ENCODE measurements around the gene SMTNL1. TPM values are rescaled to one million over a fixed set of nuclear protein-coding genes. Genes with fewer than 3 reads are reported as not detected.
A peak's percentile ranks its signal among the peaks of the same experiment; 100 is the strongest.

SMTNL1 gene
- total RNA-seq, 6 experiments from 2014 or later: not detected

DNA sequence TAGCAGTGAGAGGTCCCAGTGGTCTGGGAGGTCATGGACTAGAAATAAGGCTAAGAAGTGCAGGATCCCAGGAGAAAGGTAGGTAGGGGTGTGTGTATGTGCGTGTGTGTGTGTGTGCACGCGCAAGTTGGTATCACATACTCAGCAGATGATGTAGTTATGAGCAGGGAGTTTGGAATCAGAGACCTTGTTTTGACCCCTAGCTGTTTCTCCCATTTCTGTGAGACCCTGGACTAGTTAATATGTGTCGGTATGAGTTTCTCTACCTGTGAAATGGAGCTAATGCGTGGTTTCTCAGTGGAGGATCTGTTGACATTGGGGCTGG is 61.4 kb downstream of the SMTNL1 start:
- ATAC-seq (peak in 1 of 4 donors; percentile 11), DNase-seq (peak in 1 of 3 donors; percentile 35)
- intact Hi-C loops (cut with DNase I): no loop called here
- peaks cover 0 to 37% (median 13%) of the 10 kb centered on the region in 4 donors for H3K4me1 ChIP-seq
- H3K4me3 ChIP-seq: peak overlapping the region; percentile 57 to 75 (median 68)
- 35% methylated on average over 5 of the region's 5 CpGs for WGBS (ENCODE audit: insufficient coverage, low coverage, low lambda C conversion rate, missing lambda C conversion rate)
- H3K27me3 ChIP-seq: no peaks in the 10 kb centered on the region
- H3K36me3 ChIP-seq: peaks cover 0 to 34% (median 14%) of the 10 kb centered on the region in 4 donors
- TF ChIP-seq, protein P1, sequence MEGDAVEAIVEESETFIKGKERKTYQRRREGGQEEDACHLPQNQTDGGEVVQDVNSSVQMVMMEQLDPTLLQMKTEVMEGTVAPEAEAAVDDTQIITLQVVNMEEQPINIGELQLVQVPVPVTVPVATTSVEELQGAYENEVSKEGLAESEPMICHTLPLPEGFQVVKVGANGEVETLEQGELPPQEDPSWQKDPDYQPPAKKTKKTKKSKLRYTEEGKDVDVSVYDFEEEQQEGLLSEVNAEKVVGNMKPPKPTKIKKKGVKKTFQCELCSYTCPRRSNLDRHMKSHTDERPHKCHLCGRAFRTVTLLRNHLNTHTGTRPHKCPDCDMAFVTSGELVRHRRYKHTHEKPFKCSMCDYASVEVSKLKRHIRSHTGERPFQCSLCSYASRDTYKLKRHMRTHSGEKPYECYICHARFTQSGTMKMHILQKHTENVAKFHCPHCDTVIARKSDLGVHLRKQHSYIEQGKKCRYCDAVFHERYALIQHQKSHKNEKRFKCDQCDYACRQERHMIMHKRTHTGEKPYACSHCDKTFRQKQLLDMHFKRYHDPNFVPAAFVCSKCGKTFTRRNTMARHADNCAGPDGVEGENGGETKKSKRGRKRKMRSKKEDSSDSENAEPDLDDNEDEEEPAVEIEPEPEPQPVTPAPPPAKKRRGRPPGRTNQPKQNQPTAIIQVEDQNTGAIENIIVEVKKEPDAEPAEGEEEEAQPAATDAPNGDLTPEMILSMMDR (IDR thresholded peaks at IDR 0.05): no peak
- TF ChIP-seq POLR2A (IDR thresholded peaks at IDR 0.05): no peak
- H3K9me3 ChIP-seq: no peaks in the 10 kb centered on the region
- H3K27ac ChIP-seq: peak overlapping the region; percentile 73 to 92 (median 81)

DNA sequence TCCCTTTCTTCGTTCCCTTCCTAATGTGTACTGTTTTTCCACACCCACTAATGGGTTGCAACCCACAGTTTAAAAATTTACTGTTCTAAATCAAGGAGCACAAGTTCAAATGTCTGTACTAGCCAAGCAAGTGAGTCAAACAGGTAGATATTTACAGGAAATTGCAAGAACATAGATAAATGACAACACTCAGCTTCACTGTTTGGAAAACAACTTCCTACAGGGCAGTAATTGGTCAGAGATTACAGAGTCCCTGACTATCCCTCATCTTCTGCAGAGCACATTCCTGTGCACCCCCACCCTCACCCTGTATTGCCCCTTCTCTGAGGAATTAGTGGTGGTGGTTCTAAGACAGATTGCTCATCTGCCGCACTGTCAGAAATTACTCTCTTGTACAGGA is 62.0 kb downstream of the SMTNL1 start:
- H3K4me1 ChIP-seq: peaks cover 0 to 37% (median 13%) of the 10 kb centered on the region in 4 donors
- peaks cover 0 to 39% (median 14%) of the 10 kb centered on the region in 4 donors for H3K36me3 ChIP-seq
- WGBS (ENCODE audit: insufficient coverage, low coverage, low lambda C conversion rate, missing lambda C conversion rate): 46% methylated on average over 2 of the region's 2 CpGs
- H3K27ac ChIP-seq: peak overlapping the region; percentile 73 to 92 (median 81)
- no peaks in the 10 kb centered on the region for H3K9me3 ChIP-seq
- intact Hi-C loops (cut with DNase I): no loop called here
- H3K4me3 ChIP-seq: peak overlapping the region; percentile 57 to 75 (median 68)
- DNase-seq (no peak), ATAC-seq (peak in 1 of 4 donors; percentile 11)
- TF ChIP-seq, protein P1 (IDR thresholded peaks at IDR 0.05): no peak
- TF ChIP-seq POLR2A (IDR thresholded peaks at IDR 0.05): no peak
- no peaks in the 10 kb centered on the region for H3K27me3 ChIP-seq

Small RNA genes lying within 50 kb of the gene (small RNA-seq; reads per million reads assigned to genes)
- gene RN7SL605P: 0 reads per million in 2 experiments

Other genes starting within 250 kb of the SMTNL1 start
- gene TNKS1BP1, start 212.6 kb upstream of the SMTNL1 start, total RNA-seq: 100 to 1,000 TPM in 2 of 6 experiments, 10 to 100 TPM in 4; 52.4 to 124 (median 92.7) TPM
- 10 to 100 TPM; 24.5 to 47.9 (median 29.9) TPM for gene SSRP1, start 201.7 kb upstream of the SMTNL1 start, total RNA-seq
- 1 to 10 TPM in 1 of 6 experiments, under 1 TPM in 3, not detected in 2; 0.63 to 2.1 (median 0.77) TPM for gene P2RX3, start 199.2 kb upstream of the SMTNL1 start, total RNA-seq
- not detected for gene PRG3, start 156.4 kb upstream of the SMTNL1 start, total RNA-seq
- gene PRG2, start 146.9 kb upstream of the SMTNL1 start, total RNA-seq: 1 to 10 TPM in 1 of 6 experiments, under 1 TPM in 3, not detected in 2; 0.39 to 1.2 (median 0.86) TPM
- 100 to 1,000 TPM; 109 to 259 (median 185) TPM for gene SLC43A3, start 110.5 kb upstream of the SMTNL1 start, total RNA-seq
- 10 to 100 TPM; 12.5 to 54.4 (median 18.6) TPM for gene RTN4RL2, start 77.1 kb upstream of the SMTNL1 start, total RNA-seq
- gene SLC43A1, start 21.9 kb upstream of the SMTNL1 start, total RNA-seq: 100 to 1,000 TPM in 3 of 6 experiments, 10 to 100 TPM in 3; 38.9 to 173 (median 106) TPM
- gene TIMM10, start 6.8 kb upstream of the SMTNL1 start, total RNA-seq: 10 to 100 TPM; 19.6 to 48.5 (median 39.0) TPM
- gene UBE2L6, start 30.1 kb downstream of the SMTNL1 start, total RNA-seq: 100 to 1,000 TPM in 1 of 6 experiments, 10 to 100 TPM in 5; 36.6 to 124 (median 58.6) TPM
- gene SERPING1, start 60.1 kb downstream of the SMTNL1 start, total RNA-seq: 1,000 to 10,000 TPM; 1,903 to 2,571 (median 2,194) TPM
- gene YPEL4, start 112.3 kb downstream of the SMTNL1 start, total RNA-seq: under 1 TPM in 4 of 6 experiments, not detected in 2; 0.06 to 0.84 (median 0.30) TPM
- 1 to 10 TPM; 5.6 to 9.2 (median 6.8) TPM for gene CLP1, start 120.2 kb downstream of the SMTNL1 start, total RNA-seq
- gene ZDHHC5, start 130.5 kb downstream of the SMTNL1 start, total RNA-seq: 10 to 100 TPM; 27.0 to 35.7 (median 33.6) TPM
- gene MED19, start 174.6 kb downstream of the SMTNL1 start, total RNA-seq: 1 to 10 TPM; 5.7 to 8.7 (median 6.3) TPM
- 10 to 100 TPM; 39.1 to 53.8 (median 48.5) TPM for gene TMX2, start 175.0 kb downstream of the SMTNL1 start, total RNA-seq
- 100 to 1,000 TPM in 1 of 6 experiments, 10 to 100 TPM in 5; 57.1 to 110 (median 70.7) TPM for gene SELENOH, start 203.9 kb downstream of the SMTNL1 start, total RNA-seq
- not detected for gene BTBD18, start 214.2 kb downstream of the SMTNL1 start, total RNA-seq
- gene CTNND1, start 224.2 kb downstream of the SMTNL1 start, total RNA-seq: 100 to 1,000 TPM in 3 of 6 experiments, 10 to 100 TPM in 3; 62.3 to 123 (median 97.8) TPM

Measured in right lobe of liver (tissue), 6 donors.